Stimulated activated CD4-positive, alpha-beta T cell treated with anti-CD3 and anti-CD28 coated beads, Interleukin-1b, Interleukin-23, amount 100 ng/mL, for 4 hours (primary cell): Measurements from ENCODE around the gene OSTM1.

Source experiments
- DNase-seq, 2 donors: peaks; one replicate each; pipeline ENCODE4 v3.0.0-alpha.2; 2020; ENCODE audit warnings: low read depth in 2 of 2

Gene OSTM1

GRCh38 chr6:108074359-108075144 is at the start of gene OSTM1:
Gene OSTM1, minus strand, starts transcription at chr6:108074741. Its CDS starts 90 bp downstream, at chr6:108074651.
- DNase-seq, result peak; percentile 91 to 97

GRCh38 chr6:108123946-108124345 is 49.4 kb upstream of the OSTM1 start:
- no peak for DNase-seq

- no peak for DNase-seq
These were observed 49.0 kb upstream of the OSTM1 start for GRCh38 chr6:108123481-108123929.

GRCh38 chr6:108121612-108122011 is 47.1 kb upstream of the OSTM1 start:
- no peak for DNase-seq

GRCh38 chr6:108120311-108120710 is 45.8 kb upstream of the OSTM1 start:
- no peak for DNase-seq

GRCh38 chr6:108119769-108120141 is 45.2 kb upstream of the OSTM1 start:
- DNase-seq, result no peak

GRCh38 chr6:108118810-108119768 is 44.5 kb upstream of the OSTM1 start:
- no peak for DNase-seq

- no peak for DNase-seq
These were observed 43.8 kb upstream of the OSTM1 start for GRCh38 chr6:108118359-108118724.

GRCh38 chr6:108117427-108118358 is 43.2 kb upstream of the OSTM1 start:
- no peak for DNase-seq

- DNase-seq, result no peak
These were observed 42.2 kb upstream of the OSTM1 start for GRCh38 chr6:108116546-108117426.

GRCh38 chr6:108115598-108116058 is 41.1 kb upstream of the OSTM1 start:
- no peak for DNase-seq

GRCh38 chr6:108114841-108115597 is 40.5 kb upstream of the OSTM1 start:
- DNase-seq, result no peak

- DNase-seq, result no peak
These were observed 39.3 kb upstream of the OSTM1 start for GRCh38 chr6:108113557-108114519.

- DNase-seq, result no peak
These were observed 33.8 kb upstream of the OSTM1 start for GRCh38 chr6:108108374-108108773.

- no peak for DNase-seq
These were observed 32.6 kb upstream of the OSTM1 start for GRCh38 chr6:108107102-108107501.

GRCh38 chr6:108106694-108107093 is 32.2 kb upstream of the OSTM1 start:
- DNase-seq, result no peak

GRCh38 chr6:108106261-108106660 is 31.7 kb upstream of the OSTM1 start:
- no peak for DNase-seq

GRCh38 chr6:108105571-108105970 is 31.0 kb upstream of the OSTM1 start:
- DNase-seq, result no peak

- no peak for DNase-seq
These were observed 28.4 kb upstream of the OSTM1 start for GRCh38 chr6:108102965-108103364.
